Stimulated activated CD8-positive, alpha-beta memory T cell treated with anti-CD3 and anti-CD28 coated beads, Interleukin-4, amount 100 ng/mL, for 4 hours (primary cell): ENCODE measurements around the gene ASB18.
"Not testable (repeated sequence)": the region's sequence is repeated elsewhere in the genome, so short reads cannot be mapped to it uniquely, and the experiment has no call there.

ENCODE experiments used
- DNase-seq, 2 donors: peaks; one replicate each; pipeline ENCODE4 v3.0.0-alpha.2; 2020; ENCODE audit warnings: low read depth in 2 of 2, low spot score in 1 of 2

Gene ASB18

GRCh38 chr2:236264256-236264655 lies at the start of gene ASB18:
Gene ASB18 (minus strand): TSS chr2:236264406. CDS start chr2:236264345, 61 bp downstream.
- DNase-seq: no peak

- no peak for DNase-seq
These were observed 47.1 kb upstream of the ASB18 start for GRCh38 chr2:236311286-236311685.

GRCh38 chr2:236309669-236310029 lies 45.4 kb upstream of the ASB18 start:
- no peak for DNase-seq

GRCh38 chr2:236308855-236309668 lies 44.9 kb upstream of the ASB18 start:
- no peak for DNase-seq

- no peak for DNase-seq
These were observed 43.4 kb upstream of the ASB18 start for GRCh38 chr2:236307641-236308040.

GRCh38 chr2:236306825-236307540 lies 42.8 kb upstream of the ASB18 start:
- no peak for DNase-seq

- DNase-seq: no peak
These were observed 41.9 kb upstream of the ASB18 start for GRCh38 chr2:236305964-236306605.

GRCh38 chr2:236305531-236305930 lies 41.3 kb upstream of the ASB18 start:
- no peak for DNase-seq

- no peak for DNase-seq
These were observed 39.7 kb upstream of the ASB18 start for GRCh38 chr2:236303935-236304334.

- no peak for DNase-seq
These were observed 38.3 kb upstream of the ASB18 start for GRCh38 chr2:236302555-236302954.

- DNase-seq: no peak
These were observed 34.8 kb upstream of the ASB18 start for GRCh38 chr2:236298924-236299475.

GRCh38 chr2:236295481-236295880 lies 31.3 kb upstream of the ASB18 start:
- no peak for DNase-seq

- no peak for DNase-seq
These were observed 30.4 kb upstream of the ASB18 start for GRCh38 chr2:236294647-236295046.

GRCh38 chr2:236293241-236293810 lies 29.1 kb upstream of the ASB18 start:
- DNase-seq: no peak

- DNase-seq: no peak
These were observed 27.7 kb upstream of the ASB18 start for GRCh38 chr2:236291911-236292310.

- no peak for DNase-seq
These were observed 27.3 kb upstream of the ASB18 start for GRCh38 chr2:236291476-236291875.

GRCh38 chr2:236290742-236291425 lies 26.7 kb upstream of the ASB18 start:
- DNase-seq: no peak

- no peak for DNase-seq
These were observed 25.7 kb upstream of the ASB18 start for GRCh38 chr2:236289766-236290462.

GRCh38 chr2:236288373-236288772 lies 24.2 kb upstream of the ASB18 start:
- DNase-seq: not testable (repeated sequence)

- DNase-seq: no peak
These were observed 23.4 kb upstream of the ASB18 start for GRCh38 chr2:236287656-236288055.
